NCI-H2107 (cell line): ENCODE data around the gene RNF224.
"Not testable (repeated sequence)": the region's sequence is repeated elsewhere in the genome, so short reads cannot be mapped to it uniquely, and the experiment has no call there.

Experiments
- DNase-seq: peaks from one replicate; lab custom pipeline; 2025; lab: John Stamatoyannopoulos, UW

The RNF224 gene

GRCh38 chr9:137228506-137228967, 1.2 kb downstream of the RNF224 start:
- DNase-seq: no peak

GRCh38 chr9:137228968-137229896, 1.9 kb downstream of the RNF224 start:
- DNase-seq: no peak

GRCh38 chr9:137229903-137230704, 2.8 kb downstream of the RNF224 start:
- no peak for DNase-seq

- no peak for DNase-seq
Observed at GRCh38 chr9:137230705-137231371, 3.5 kb downstream of the RNF224 start, which contains the start of gene SLC34A3. SLC34A3 (plus strand) TSS chr9:137230901; CDS start chr9:137231703, 802 bp downstream.

- no peak for DNase-seq
Observed at GRCh38 chr9:137231372-137232039, 4.2 kb downstream of the RNF224 start.

- DNase-seq: no peak
Observed at GRCh38 chr9:137232101-137232500, 4.8 kb downstream of the RNF224 start.

- DNase-seq: no peak
Observed at GRCh38 chr9:137232510-137232909, 5.2 kb downstream of the RNF224 start.

- DNase-seq: no peak
Observed at GRCh38 chr9:137233143-137233980, 6.1 kb downstream of the RNF224 start.

- no peak for DNase-seq
Observed at GRCh38 chr9:137234055-137234697, 6.9 kb downstream of the RNF224 start.

- no peak for DNase-seq
Observed at GRCh38 chr9:137234758-137235423, 7.6 kb downstream of the RNF224 start.

GRCh38 chr9:137235424-137236237, 8.3 kb downstream of the RNF224 start:
- DNase-seq: no peak

- peak; percentile 95 for DNase-seq
Observed at GRCh38 chr9:137236238-137236935, 9.1 kb downstream of the RNF224 start.

- DNase-seq: peak; percentile 75
Observed at GRCh38 chr9:137236936-137237421, 9.7 kb downstream of the RNF224 start.

GRCh38 chr9:137237759-137238726, 10.7 kb downstream of the RNF224 start:
- DNase-seq: peak; percentile 79

GRCh38 chr9:137239541-137240200, 12.4 kb downstream of the RNF224 start:
- DNase-seq: not testable (repeated sequence)

- peak; percentile 80 for DNase-seq
Observed at GRCh38 chr9:137240318-137240840, 13.1 kb downstream of the RNF224 start.
